ENCODE measurements around the gene CLPSL2.

The CLPSL2 gene, protein sequence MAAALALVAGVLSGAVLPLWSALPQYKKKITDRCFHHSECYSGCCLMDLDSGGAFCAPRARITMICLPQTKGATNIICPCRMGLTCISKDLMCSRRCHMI

DNA sequence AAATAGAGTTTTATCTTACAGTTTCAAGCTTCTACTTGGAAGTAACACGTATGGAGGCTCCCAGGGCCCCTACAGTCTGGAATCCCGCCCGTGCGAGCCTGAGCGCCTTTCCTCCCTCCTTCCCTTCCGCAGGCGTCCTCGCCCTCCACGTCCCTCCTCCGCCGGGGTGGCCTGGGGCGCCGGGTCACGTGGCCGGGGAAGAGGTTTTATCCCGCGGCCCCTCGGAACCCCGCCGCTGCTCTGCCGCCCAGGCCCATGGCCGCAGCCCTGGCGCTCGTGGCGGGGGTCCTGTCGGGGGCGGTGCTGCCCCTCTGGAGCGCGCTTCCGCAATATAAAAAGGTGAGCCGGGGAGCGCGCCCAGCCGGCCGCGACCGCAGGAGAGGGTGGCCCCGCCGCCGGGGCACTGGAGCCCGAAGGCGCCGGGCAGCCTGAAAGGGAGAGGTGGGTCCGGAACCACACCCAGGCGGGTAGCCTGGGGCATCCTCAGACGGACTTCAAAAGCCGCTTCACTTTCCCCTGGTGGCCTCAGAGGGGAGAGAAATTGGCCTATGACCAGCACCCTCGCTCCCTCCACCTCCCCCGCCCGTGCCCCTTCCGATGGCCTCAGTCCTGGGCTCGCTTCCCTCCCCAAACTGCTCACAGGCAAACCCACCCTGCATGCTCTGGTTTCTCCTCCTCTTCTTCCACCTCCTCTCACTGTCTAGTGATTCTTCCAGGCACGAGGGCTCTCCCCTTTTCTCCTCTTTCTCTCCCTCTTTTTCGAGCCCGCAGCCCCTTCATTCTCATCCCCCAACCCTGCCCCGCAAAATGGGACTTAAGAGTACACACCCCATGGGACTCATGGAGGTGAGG lies at the start of gene CLPSL2:
CLPSL2 (plus strand) TSS at position 235 of the 852 bp plus-strand sequence; CDS start at position 256, 21 bp downstream.
- in situ Hi-C loops (cut with MboI; ENCODE audit: low sequenced_read_pairs) = no loop called here

DNA sequence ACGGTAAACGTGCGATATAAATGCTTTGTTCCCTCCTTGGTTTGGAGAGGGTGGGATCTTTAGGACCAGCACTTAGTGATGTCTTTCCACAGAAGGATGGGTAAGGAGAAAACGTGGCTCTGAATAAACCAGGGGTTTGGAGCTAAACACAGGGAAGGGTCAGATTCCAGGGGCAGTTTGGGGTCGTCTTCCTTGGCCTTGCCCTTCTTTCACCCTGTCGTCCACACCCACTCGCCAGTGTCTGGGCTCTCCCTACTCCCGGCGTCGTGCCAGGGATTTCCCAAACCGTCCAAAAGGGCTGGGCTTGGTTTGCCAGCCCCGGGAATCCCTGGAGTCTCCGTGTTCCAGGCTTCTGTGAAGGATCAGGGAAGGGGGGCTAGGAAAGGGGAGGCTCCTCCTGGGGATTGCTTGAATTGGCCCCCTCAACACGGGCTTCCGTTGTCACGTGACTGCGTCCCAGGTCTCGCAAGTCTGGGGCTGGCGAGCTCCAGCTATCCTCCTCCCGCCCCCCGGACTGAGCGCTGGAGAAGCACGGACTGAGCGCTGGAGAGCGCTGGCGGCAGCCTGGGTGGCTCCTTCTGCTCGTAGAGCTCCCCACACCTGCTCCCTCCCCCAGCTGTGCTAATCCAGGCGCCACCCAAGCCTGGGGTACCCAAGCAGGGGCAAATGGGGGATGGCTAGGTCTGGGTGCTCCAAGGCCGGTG lies 49.0 kb upstream of the CLPSL2 start:
- in situ Hi-C loops (cut with MboI; ENCODE audit: low sequenced_read_pairs) = loop anchor here (25.0 kb wide), 1 partner anchor 440 kb away; the partner anchor contains the start of gene DEF6

DNA sequence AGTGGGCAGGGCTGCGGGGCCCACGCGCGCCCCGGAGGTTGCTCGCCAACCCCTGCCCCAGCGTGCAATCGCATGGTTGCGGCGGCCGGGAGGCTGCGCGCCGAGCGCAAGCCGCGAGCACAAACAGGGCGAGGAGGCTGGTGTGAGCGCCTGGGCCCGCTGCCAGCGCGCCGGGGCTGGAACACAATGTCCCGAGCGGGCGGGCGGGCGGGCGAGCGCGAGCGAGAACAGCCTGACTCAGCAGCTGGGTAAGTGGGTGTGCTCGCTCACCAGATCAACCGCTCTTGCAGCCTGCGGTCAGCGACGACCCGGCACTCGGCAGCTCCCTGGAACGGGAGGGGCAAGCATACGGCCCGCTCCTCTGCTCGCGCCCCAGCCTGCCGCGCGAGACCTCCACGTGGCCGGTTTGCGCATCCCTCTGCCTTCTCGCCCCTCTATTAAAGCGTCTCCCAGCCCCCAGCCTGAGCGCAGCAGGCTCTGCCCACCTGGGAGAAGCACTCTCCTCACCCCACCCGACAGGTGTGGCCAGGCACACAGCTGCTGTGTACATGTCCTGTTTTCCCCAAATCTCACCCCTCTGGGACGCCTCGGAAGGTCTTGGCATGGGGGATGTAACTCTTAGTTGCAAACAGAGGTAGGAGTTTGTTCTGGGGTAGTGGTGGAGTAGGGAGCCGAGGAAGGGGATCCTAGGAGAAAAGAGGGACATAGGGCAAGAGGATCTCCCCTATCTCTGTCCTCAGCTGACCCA lies 48.3 kb upstream of the CLPSL2 start:
- in situ Hi-C loops (cut with MboI; ENCODE audit: low sequenced_read_pairs) = loop anchor here (25.0 kb wide), 1 partner anchor 441 kb away; the partner anchor contains the start of gene DEF6

DNA sequence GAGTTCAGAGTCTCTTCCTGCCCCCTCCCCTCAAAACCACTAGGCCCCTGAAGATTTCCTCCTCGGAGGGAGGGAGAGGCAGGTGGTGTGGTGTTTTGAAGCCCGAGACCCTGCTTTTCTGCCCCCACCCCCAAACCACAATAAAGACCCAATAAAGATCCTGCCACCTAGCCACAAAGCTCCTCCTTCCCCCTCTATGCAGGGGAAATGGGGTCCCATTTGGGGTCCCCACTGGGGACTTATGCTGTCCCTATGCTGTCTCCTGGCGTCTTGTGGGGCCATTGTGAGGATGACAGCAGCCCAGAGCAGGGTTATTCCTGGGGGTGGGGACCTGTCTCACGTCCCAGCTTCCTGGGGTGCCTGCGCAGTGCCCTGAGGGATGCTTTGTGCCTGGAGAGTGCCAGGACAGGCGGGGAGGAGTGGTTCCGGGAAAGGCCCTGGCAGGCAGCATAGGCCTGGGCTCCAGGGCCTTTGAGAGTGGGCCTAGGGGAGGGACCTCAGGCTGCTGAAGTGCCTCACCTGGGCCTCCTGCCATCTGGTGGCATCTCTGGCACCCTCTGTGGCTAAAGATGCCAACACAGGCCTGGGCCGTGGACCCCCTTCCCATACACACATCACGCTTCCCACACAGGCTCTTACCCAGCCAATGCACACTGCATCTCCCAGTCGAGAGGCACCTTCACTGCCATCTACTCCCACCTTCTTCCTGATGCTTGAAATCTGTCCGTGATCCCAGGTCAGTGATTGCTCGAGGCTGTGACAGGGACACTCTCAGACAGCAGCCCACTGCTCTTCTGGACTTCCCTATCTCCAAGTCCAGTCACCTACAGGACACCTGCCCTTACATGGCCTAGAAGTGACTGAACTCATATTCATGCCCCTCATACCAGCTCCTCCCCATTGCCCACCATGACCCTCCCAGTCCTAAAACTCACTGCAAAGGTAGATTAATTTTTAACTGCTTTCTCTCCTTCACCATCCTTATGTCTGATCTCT lies 47.4 kb upstream of the CLPSL2 start:
- in situ Hi-C loops (cut with MboI; ENCODE audit: low sequenced_read_pairs) = loop anchor here (25.0 kb wide), 1 partner anchor 442 kb away; the partner anchor contains the start of gene DEF6

DNA sequence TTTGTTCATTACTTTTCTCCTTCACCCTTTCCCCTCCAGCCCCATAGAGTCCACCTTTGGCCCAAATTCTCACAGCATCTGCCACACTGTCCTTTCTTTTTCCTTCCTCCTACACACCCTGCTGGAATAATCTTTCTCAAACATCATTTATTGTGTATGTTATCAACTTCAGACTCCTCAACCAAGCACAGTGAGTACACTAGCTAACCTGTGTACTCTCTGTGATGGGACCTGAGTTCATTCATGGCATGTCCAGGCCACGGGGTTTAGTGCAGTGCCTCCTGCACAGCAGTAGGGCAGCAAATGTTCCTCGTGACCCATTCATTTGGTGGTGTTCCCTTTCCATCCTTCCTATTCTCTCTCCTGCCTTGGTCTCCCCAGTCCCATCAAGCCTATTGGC lies 46.7 kb upstream of the CLPSL2 start:
- in situ Hi-C loops (cut with MboI; ENCODE audit: low sequenced_read_pairs) = loop anchor here (25.0 kb wide), 1 partner anchor 442 kb away; the partner anchor contains the start of gene DEF6

DNA sequence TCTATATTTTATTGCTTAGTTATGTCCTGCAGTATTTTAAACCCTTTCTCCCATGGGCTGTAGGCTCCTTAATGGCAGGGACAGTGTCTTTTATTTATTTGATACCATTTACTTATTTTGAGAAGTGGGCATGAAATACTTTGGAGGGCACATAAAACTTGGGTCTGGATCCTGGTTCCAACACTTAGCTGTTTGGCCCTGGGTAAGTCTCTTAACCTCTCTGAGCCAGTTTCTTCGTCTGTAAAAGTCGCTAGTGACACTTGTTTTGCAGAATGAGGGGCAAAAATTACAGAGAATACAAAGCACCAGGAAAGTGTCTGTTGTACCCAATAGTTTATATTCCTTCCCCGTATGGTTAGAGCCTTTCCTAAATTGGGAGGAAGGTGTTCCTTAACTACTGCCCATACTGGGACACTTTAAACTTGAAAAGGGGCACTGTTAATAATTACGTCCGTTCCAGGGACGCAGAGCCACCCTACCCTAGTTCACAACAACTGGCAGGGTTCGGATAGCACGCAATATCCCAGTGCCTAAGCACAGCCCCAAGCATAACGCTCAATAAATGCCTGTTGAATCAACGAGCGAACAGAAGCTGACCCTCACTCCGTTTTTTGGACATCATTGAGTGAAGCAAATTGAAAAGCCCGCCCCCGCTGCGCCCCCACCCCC lies 45.5 kb upstream of the CLPSL2 start:
- in situ Hi-C loops (cut with MboI; ENCODE audit: low sequenced_read_pairs) = loop anchor here (25.0 kb wide), 1 partner anchor 444 kb away; the partner anchor contains the start of gene DEF6

DNA sequence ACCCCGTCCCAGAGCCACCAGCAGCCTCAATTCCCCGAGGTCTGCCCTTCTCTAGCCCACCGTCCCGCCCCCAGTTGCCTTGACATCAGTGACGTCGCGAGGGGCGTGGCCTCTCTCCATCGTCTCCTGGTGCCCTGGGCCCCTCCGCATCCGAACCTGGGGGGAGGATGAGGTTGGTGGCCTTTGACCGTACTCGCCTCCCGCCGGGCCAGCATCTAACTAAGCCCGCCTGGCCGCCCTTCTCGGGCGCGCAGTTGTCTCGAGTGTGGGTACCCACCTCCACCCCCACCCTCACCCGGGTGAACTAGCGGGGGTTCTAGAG lies 45.0 kb upstream of the CLPSL2 start:
- in situ Hi-C loops (cut with MboI; ENCODE audit: low sequenced_read_pairs) = loop anchor here (25.0 kb wide), 1 partner anchor 444 kb away; the partner anchor contains the start of gene DEF6

DNA sequence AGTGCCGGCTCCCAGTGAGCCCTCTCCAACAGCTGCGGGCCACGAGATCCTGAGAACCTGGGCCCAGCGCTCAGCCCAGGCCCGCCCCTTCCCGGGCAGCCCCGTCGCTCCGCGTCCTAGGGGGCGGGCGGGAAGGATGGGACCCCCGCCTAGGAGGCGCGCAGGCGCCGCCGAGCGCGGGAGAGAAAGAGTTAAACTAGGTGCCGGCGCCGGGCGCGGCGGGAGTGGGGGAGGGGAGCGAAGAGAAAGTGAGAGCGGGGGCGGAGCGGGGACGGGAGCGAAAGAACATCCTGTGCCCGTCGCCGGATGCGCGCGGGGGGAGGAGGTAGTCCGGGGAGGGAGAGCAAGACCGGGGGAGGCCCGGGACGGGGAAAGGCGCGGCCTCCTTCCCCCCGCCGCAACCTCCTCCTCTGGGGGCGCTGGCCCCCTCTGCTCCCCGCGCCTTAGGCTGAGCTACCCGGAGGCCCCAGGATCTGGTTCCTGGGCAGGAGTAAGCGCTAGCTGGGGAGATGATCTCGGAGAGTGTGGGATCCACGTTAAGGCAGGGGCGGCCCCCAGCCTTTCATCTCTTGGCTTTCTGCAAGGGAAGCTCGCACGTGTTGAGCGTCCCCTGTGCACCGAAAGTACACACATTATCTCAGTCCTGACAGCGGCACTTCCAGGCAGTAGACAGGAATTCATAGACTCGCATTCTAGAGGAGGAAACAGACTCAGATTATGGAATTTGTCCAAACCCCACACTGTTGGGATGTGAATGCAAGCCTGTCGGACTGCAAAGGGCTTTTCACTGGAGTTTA lies 44.5 kb upstream of the CLPSL2 start:
- in situ Hi-C loops (cut with MboI; ENCODE audit: low sequenced_read_pairs) = loop anchor here (25.0 kb wide), 1 partner anchor 445 kb away; the partner anchor contains the start of gene DEF6

DNA sequence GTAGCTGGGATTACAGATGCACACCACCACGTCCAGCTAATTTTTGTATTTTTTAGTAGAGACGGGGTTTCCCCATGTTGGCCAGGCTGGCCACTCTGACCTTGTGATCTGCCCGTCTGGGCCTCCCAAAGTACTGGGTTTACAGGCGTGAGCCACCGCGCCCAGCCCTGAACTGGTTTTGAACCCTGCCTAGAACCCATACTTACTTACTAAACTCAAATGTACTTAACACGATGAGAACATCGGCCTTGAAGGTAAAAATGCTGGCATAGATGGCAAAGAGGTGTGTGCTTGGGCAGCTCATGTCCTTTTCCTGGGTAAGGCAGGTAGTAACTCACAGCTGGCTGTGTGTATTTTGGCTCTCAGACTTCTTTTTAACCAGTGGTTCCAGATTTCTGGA lies 42.8 kb upstream of the CLPSL2 start:
- in situ Hi-C loops (cut with MboI; ENCODE audit: low sequenced_read_pairs) = loop anchor here (25.0 kb wide), 1 partner anchor 446 kb away; the partner anchor contains the start of gene DEF6

DNA sequence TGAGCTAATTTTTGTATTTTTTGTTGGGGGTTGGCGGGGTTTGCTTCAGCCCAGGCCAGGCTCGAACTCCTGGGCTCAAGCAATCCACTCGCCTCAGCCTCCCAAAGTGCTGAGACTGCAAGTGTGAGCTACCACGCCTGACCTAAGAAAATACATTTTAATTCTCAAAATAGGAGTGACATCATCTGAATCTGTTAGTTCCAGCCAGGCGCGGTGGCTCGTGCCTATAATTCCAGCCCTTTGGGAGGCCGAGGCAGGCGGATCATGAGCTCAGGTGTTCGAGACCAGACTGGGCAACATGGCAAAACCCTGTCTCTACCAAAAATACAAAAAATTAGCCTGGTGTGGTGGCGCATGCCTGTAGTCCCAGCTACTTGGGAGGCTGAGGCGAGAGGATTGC lies 42.1 kb upstream of the CLPSL2 start:
- in situ Hi-C loops (cut with MboI; ENCODE audit: low sequenced_read_pairs) = loop anchor here (25.0 kb wide), 1 partner anchor 447 kb away; the partner anchor contains the start of gene DEF6

DNA sequence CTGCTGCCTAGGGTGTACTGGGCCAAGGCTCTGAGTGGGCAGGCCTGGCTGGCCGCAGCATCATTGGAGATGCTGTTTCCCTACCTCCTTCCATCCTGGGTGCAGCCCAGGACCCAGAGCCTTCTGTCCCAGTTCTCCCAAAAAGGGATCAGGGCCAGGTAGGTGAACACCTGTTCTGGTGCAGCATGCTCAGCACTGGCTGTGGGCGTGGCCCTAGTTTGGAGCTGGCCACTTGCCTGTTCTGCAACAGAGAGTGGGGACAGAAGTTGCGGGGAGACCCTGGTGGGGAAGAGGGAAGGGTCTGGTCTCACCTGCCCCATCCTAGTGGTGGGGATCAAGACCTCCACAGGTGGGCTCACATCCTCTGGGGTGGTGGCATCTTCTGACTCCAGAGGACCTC lies 40.9 kb upstream of the CLPSL2 start:
- in situ Hi-C loops (cut with MboI; ENCODE audit: low sequenced_read_pairs) = loop anchor here (5.0 to 25.0 kb wide), 2 partner anchors 148 to 448 kb away; partner anchors contain the start of gene DEF6

DNA sequence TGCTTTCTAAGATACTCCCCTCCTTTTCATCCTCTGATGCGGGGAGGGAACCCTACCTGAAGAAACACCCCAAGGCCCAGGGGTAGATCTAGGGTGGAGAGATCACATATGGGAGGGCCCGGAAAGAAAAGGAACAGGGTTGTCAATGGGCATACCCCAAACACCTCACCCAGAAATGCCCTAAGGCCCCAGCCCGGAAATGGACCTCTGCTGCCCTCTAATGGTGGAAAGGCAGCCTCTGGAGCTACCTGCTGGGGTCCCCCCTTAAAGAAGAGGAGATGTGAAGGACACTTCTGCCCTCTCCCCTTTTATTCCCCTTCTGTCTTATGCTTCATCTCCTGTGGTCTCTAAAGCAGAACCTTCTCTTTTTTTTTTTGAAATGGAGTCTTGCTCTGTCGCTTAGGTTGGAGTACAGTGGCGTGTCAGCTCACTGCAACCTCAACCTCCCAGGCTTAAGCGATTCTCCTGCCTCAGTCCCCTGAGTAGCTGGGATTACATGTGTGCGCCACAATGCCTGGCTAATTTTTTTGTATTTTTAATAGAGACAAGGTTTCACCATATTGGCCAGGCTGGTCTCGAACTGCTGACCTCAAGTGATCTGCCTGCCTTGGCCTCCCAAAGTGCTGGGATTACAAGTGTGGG lies 40.0 kb upstream of the CLPSL2 start:
- in situ Hi-C loops (cut with MboI; ENCODE audit: low sequenced_read_pairs) = loop anchor here (5.0 to 25.0 kb wide), 2 partner anchors 149 to 449 kb away; partner anchors contain the start of gene DEF6

DNA sequence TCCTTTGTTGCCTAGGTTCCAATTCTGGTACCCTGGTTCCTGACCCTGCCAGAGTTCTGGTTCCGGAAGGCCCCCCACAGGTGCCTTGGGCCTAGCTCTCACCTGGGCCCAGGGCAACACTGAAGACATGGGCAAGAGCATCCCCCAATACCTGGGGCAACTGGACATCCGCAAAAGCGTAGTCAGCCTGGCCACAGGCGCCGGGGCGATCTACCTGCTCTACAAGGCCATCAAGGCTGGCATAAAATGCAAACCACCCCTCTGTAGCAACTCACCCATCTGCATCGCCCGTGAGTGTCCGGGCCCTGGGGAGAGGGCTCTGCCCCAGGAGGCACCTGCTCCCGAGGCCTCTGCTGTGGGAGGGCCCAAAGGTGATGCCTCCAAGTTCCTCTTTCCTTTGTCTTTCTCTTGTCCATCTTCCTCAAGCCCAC lies 39.4 kb upstream of the CLPSL2 start, which contains the start of gene ARMC12:
ARMC12 (plus strand) TSS at position 51 of the 431 bp plus-strand sequence; CDS start at position 128, 77 bp downstream.
- in situ Hi-C loops (cut with MboI; ENCODE audit: low sequenced_read_pairs) = loop anchor here (5.0 to 25.0 kb wide), 2 partner anchors 150 to 450 kb away; partner anchors contain the start of gene DEF6

DNA sequence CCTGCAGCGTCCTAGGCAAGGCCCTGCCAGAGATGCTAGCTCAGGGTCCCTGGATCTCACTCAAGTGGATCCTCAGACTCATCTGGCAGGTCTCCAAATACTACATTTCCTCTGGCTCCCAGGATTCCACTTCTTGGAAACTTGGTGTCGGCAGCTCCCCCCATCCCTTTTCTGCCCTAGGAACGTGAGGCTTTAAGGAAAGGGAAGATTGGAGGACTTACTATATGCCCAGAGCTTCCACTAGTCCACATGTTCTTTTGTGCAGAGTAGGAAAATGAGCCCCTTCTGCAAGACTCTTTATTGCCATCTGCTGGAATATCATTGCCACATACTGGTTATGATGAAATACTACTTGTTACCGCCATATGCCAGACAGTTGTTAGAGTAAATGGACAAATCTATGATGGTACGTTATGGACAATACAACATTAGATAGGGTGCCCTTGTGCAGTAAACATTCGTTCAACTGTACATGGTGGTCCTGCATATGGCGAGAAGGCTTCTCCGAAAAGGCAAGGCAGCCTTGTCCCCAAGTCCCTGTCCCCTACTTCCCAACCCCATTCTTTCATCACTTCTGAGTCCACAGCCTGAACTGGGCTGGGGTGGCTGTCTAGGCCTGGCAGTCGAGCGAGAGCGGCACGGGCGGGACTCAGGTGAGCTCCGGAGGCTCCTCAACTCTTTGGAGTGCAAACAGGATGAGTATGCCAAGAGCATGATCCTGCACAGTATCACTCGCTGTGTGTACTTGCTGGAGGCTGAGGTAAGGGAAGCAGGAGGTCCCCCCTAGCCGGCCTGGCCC lies 38.8 kb upstream of the CLPSL2 start:
- in situ Hi-C loops (cut with MboI; ENCODE audit: low sequenced_read_pairs) = loop anchor here (5.0 to 25.0 kb wide), 2 partner anchors 150 to 450 kb away; partner anchors contain the start of gene DEF6

DNA sequence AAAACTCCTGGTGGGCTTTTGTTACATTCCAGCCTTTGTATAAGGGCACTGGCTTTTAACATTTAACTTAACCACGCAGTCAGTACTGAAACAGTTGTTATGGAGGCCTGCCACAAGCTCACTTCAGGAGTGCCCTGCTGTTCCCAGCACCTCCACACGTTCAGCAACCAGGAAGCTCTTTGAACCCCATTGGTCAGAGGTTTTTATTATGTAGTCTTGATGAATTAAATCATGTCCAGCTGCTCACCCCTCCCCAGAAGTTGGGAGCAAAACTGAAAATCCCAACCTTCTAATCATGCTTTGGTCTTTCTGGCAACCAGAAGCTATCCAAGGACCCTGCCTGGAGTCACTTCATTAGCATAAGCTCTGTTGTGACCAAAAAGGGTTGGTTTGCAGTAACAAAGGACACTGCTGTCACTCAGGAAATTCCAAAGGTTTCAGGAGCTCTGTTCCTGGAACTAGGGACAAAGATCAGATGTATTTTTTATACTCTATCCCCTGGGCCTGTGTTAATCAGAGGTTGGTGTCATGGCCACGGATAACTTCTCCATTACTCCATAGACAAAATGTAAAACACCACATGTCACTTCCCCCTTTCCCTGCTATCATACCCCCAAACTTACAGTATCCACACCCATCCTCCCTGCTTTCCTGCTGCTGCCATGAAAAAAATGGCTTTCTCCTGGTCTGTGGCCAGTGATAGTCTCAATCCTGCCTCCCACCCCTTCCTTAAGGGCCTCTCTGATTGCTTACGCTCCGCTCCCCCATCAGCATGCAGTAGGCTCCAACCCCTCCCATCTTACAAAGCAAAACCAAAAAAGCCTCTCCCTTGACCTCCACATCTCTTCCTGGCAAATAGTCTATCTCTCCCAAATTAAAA lies 36.5 kb upstream of the CLPSL2 start:
- in situ Hi-C loops (cut with MboI; ENCODE audit: low sequenced_read_pairs) = loop anchor here (5.0 to 25.0 kb wide), 2 partner anchors 153 to 453 kb away; partner anchors contain the start of gene DEF6

Data from HL-60/S4 treated with retinoic acid at 250 ng/mL for 4 days and 3 days (cell line).